Hepatocyte (in vitro differentiated cells): ENCODE measurements around the gene RAB11FIP3.

Experiments
- CTCF ChIP-seq: fragments of 200-600 bp; sonication (generic); IDR thresholded peaks from 2 replicates; pipeline ENCODE4 v1.5.1; 2016; ENCODE audit warnings: antibody characterized with exemption, mild to moderate bottlenecking; ENCODE audit not compliant: poor library complexity
- EZH2 ChIP-seq: fragments of 200-600 bp; sonication (generic); IDR thresholded peaks from 2 replicates; pipeline ENCODE4 v1.6.1; 2016; ENCODE audit warnings: antibody characterized with exemption, mild to moderate bottlenecking, borderline replicate concordance

- TF ChIP-seq EZH2 (no peak), CTCF (peak; percentile 44)
These were observed at the start of gene RAB11FIP3 for GRCh38 chr16:425082-425718.
